A549 (cell line): ENCODE data around the gene GNG14.

Experiments
- CEBPB ChIP-seq, 2 experiments: fragments of >200 bp in 1 of 2; sonication (Bioruptor Twin) in 1 of 2; formaldehyde crosslinking in 1 of 2; IDR thresholded peaks; 2 replicates each; pipeline ENCODE4 v1.6.1; 2012 to 2016
- CTCF ChIP-seq: fragments of >200 bp; sonication (Bioruptor Twin); formaldehyde crosslinking; IDR thresholded peaks from 3 replicates; pipeline ENCODE4 v1.5.1; 2016
- ELK1 ChIP-seq: fragments of 150-350 bp; IDR thresholded peaks from 2 replicates; pipeline ENCODE4 v1.6.1; 2014; ENCODE audit warnings: low read depth, mild to moderate bottlenecking, low read length
- EP300 ChIP-seq, 2 experiments: fragments of >200 bp; sonication (Bioruptor Twin); formaldehyde crosslinking; IDR thresholded peaks; 2 replicates in 1 of 2; 3 replicates in 1 of 2; pipeline ENCODE4 v1.6.1; 2016 to 2017
- ESRRA ChIP-seq: fragments of 150-350 bp; IDR thresholded peaks from 2 replicates; pipeline ENCODE4 v1.6.1; 2014; ENCODE audit warnings: mild to moderate bottlenecking, low read length, borderline replicate concordance
- NFE2L2 ChIP-seq: fragments of 150-350 bp; conservative IDR thresholded peaks from 2 replicates; pipeline ENCODE4 v1.6.1; 2014; ENCODE audit warnings: low read length
- POLR2A ChIP-seq: IDR thresholded peaks from 2 replicates; pipeline ENCODE4 v1.6.1; 2012; ENCODE audit warnings: mild to moderate bottlenecking, low read length
- ZFP36 ChIP-seq: fragments of 450-650 bp; IDR thresholded peaks from 2 replicates; pipeline ENCODE4 v1.6.1; 2014; ENCODE audit warnings: borderline replicate concordance; ENCODE audit not compliant: partially characterized antibody

- TF ChIP-seq EP300 (IDR thresholded peaks at IDR 0.05) (no peak), ESRRA (no peak), CTCF (no peak), POLR2A (no peak), ZFP36 (no peak), CEBPB (IDR thresholded peaks at IDR 0.05) (no peak), ELK1 (no peak), NFE2L2 (no peak)
Measured at GRCh38 chr19:12675940-12676339, 11.9 kb upstream of the GNG14 start.
